GM19240 (cell line): ENCODE measurements around the gene DDX56.
A peak's percentile ranks its signal among the peaks of the same experiment; 100 is the strongest.

Source experiments
- DNase-seq: peaks from one replicate; pipeline ENCODE4 v3.0.0; 2011; ENCODE audit warnings: low spot score; ENCODE audit not compliant: insufficient read length

The DDX56 gene

DNA sequence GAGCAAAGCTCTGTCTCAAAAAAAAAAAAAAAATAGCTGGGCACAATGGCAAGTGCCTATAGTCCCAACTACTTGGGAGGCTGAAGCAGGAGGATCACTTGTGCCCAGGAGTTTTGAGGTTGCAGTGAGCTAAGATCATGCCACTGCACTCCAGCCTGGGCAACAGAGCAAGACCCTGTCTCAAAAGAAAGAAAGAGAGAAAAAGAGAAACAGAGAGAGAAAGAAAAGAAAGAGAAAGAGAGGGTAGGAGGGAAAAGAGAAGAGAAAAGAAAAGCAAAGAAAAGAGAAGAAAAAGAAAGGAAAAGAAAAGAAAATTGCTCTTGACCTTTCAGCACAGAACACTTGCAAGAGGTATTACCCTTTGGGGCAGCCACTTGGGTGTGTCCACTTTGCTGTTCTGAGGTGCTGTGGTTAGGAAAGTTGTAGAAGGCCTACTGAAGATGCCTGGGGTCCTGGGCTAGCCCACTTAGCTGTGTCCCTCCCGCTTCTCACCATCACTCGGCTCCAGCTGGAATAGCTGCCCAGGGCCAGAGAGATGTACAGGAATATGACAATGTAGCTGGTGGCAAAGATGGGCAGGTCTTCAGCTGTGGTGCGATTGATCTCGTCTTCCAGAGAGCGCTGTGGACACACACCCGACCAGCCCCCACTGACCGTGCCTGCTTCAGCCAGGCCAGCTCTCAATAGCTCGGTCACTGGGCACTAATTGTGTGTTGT, 38.2 kb downstream of the DDX56 start:
- DNase-seq = no peak

DNA sequence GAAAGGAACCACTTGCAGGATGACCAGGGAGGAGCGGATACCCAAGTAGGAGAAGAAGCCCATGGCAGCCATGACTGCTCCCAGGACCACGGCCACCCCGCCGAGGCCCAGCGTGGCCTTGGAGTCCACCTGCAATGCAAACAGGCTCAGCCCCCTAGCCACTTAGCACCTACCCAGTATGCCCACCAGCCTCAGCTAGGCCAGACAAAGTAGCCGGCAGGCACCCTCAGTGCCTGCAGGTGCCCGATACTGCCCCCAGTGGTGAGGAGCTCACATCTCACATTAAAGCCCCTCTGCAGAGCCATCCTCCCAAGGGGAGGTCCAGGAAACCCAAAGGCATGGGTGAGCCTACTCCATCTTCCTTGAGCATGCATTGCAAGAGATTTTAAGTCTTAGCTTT, 39.2 kb downstream of the DDX56 start:
- DNase-seq = peak; percentile 86

DNA sequence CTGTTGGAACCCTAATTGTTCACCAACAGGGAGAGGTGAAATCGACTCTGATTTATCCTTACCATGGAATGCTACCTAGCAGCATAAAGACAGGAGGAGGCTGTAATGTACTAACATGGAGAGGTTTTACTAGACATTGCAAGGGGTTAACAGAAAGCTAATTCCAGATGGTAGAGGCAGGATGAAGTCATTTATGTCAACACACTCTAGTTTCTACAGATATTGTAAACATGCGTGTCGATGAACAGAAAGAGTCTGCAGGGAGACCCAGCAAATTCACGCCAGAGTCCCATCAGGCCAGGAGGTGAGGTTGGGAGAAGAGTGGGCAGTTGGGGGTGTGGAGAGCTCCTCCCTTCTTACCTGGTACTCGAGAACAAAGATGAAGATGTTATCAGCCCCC, 39.6 kb downstream of the DDX56 start:
- no peak for DNase-seq

DNA sequence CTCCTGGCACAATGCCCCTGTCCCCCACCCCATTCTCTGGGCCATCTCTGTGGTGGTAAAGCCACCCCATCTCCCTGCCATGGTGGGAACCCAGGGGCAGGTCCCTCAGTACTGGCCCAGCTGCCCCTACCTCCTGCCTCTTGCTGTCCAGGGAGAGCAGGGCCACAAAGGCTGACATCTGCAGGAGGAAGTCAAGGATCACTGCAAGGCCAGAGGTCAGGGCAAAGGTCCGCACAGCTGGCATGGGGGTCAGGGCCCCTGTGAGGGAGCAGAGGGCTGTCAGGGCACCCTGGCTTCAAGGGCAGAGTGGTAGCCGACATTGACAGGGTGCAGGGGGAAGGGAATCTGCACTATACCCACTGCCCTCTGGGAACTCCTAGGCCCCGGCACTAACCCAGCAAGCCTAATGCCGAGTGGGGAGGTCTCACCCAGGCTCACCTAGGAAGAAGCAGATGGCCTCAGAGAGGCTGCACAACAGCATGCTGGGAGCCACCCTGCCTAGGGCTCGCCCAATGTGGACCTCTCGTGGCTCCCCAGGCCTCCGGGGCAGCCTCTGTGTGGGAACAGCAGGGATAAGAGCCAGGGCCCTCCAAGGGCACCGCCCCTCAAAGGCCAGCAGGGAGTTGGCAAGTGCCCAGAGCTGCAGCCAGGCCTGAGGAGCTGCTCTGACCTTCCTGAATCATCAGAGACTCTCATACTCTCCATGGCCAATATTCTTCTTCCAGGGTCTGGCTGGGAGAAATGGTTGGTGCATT, 40.2 kb downstream of the DDX56 start:
- DNase-seq = no peak

DNA sequence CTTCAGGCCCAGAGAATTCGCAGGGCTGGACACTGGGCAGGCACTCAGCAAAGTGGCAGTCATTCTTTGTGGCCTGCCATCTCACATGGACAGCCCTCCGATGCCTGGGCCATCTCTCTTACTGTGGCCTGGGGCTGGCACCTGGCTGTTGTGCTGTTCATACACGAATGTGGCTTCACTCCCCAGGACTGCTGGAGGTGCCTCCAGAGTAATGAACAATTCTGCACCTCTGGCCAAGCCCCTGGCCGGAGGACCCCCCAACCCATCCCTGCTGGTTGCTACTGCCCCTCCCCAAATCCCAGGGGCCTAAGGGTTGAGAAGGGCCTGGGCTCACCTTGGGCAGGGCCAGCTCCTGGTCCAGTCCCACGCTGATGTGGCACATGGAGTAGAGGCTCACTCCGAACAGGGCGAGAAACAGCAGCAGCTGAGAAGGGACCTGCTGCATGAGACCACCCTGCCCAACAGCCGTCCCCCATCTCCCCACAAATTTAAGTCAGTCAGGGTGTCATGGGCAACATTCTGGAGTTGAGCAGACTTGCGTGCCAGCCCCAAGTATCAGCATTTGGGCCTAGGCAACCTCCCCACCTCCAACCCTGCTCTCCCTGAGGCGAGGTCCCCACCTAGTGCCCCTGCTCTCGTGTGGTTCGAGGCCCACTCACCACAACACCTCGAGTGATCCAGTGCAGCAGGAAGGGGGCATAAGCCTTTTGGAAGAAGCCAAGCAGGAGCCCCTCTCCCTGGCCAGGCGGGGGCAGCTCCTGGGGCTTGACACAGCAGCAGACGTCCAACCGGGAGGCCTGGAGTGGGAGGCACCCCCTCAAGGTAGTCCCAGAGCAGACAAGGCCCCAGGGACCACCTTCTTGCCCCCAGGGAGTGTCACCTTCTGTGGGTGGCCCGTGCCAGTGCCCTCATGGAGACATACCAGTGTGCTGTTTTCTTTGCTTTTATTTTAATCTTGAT, 42.0 kb downstream of the DDX56 start:
- no peak for DNase-seq

DNA sequence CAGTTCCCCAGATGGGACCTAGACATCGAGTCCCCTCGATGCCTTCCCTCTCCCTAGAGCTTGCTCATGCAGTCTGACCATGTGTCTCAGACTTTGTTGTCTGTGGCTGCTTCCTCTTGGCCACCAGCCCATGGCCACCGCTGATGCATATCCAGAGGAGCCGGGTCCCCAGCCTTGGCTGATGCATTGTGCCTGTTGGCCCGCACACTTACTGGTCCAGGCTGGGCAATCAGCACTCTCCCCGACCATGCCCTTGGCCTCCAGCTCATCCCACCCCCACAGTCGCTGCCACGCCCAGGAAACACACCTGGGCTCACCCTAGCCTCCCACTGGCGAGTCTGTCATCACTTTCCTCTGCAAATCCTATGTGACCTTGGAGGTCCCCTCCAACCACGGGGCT, 42.7 kb downstream of the DDX56 start:
- DNase-seq = no peak

DNA sequence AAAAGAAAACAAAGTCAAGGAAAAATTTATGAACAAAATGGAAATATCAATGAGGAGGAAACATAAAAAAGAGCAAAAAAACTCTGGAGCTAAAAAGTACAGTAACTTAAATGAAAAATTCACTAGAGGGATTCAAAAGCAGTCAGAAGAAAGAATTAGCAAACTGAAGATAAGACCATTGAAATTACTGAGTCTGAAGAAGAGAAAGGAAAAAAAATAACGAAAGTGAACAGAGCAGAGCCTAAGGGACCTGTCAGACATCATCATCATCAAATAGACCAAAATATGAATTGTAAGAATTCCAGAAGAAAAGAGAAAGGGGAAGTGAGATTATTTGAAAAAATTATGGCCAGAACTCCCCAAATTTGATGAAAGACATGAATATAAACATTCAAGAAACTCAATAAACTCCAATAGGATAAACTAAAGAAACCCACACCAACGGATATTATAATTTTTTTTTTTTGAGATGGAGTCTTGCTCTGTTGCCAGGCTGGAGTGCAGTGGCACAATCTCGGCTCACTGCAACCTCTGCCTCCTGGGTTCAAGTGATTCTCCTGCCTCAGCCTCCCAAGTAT, 48.8 kb downstream of the DDX56 start:
- DNase-seq = no peak

DNA sequence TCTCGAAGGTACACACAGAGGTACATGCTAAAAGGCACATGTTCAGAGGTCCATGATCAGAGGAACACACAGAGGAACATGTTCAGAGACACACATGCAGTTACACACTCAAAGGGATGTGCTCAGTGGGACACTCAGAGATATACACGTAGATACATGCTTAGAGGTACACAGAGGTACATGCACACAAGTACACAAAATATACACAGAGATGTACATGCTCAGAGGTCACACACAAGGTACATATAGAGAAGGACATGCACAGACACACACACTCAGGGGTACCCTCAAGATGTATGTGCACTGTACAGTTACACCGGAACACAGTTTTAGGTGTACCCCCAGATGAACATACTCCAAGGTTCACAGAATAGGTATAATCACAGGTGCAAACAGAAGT, 51.4 kb downstream of the DDX56 start:
- DNase-seq = no peak

DNA sequence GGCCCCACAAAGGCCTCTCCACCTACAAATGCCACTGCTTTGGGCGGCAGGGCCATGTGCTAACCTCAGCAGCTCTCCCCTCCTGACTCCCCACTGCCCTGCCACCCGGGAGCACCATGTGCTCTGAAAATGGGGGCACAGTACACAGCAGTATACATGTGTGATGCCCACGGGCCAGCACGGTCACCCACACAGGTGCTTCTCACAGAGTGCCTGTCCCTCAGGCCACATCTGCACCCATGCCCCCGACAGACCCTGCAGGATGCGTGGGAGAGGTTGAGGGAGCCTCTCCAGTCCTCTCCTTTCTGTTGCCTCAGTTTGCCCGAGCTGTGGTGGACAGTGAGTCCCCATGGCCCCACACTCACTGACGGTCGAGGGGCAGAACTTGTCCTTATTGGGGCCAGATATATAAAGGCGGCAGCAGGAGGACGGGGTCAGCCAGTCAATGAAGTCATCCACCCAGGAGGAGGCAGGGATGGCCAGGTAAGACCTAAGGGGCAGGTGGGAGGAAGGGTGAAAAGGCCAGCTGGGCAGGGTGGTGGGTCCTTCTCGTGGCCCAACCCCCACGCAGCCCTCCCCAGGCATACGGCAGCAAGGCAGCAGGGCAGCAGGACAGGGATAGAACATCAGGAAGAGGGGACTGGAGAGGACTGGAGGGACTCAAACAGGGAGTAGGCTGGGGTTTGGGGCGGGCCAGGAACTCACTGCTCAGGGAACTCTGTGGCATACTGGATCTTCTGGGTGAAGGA, 52.2 kb downstream of the DDX56 start:
- no peak for DNase-seq

DNA sequence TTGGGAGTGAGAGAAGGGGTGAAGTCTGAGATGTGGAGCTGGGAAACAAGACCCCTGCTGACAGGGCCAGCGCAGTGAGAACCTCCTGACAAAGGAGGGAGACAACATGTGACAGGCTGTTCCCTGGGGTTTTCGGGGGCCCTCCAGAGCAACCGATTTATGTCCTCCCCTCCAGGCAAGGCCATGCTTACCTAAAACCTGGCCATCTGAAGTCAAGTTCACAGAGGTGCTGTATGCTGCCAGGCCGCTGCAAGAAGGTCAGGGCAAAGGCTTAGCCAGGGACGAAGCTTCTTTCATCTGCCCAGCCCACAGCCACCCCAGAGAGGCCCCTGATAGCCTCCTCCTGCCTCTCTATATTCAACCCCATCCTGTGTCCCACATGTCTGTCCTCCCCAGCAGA, 53.1 kb downstream of the DDX56 start:
- no peak for DNase-seq

DNA sequence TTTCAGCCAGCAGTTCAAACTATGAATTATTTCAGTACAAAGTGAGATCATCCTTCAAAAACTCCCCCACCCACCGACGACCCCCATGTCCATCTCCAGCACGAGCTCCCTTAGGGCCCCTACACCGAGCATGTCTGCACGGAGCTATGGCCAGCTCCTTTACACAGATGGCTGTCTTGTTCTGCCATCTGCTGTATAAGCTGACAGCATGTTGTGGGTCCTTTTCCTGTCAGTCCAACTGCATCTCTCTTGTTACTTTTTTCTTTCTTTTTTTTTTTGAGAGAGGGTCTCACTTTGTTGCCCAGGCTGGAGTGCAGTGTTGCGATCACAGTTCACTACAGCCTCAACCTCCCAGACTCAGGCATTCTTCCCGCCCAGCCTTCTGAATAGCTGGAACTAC, 54.2 kb downstream of the DDX56 start:
- no peak for DNase-seq

DNA sequence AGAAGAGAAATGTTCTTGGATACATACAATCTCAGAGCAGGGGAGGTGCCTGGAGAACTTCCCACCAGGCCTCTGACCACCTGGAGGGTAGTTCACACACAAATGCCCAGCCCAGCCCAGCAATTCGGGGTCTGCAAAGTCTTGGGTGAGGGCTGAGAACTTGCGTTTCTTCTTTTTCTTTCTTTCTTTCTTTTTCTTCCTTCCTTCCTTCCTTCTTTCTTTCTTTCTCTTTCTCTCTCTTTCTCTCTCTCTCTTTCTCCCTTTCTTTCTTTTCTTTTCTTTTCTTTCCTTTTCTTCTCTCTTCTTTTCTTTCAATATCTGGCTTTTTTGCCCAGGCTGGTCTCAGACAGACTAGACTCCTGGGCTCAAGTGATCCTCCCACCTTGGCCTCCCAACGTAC, 54.9 kb downstream of the DDX56 start:
- no peak for DNase-seq

DNA sequence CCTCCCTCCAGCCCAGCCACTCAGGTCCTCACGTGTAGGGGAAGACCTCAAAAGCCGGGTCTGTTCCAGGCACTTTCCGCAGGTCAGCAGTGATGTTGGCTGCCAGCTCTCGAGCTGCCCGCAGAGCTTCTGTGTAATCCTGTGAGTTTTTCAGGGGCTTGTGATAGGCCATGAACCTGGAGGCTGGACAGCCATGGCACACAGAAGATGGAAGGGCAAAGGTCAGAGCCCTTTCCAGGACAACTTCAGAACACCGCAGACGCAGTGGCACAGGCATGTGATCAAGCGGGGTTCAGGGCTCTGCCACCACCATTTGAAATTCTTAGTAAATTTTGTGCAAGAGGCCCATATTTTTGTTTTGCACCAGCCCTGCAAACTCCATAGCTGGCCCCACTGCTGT, 56.5 kb downstream of the DDX56 start:
- DNase-seq = no peak
